Stimulated activated effector memory CD8-positive, alpha-beta T cell treated with anti-CD3 and anti-CD28 coated beads, Interleukin-12 subunit alpha, Interleukin-12 subunit beta, amount 100 ng/mL, for 72 hours (primary cell): ENCODE measurements around the gene COX19.

Experiments used
- ATAC-seq: fragments of 150-1000 bp; cut with Tn5 transposase; 2 replicates; pipeline ENCODE4 v1.10.0; 2021
- DNase-seq, 2 donors: peaks; one replicate each; pipeline ENCODE4 v3.0.0; 2021 to 2022; ENCODE audit warnings: low spot score in 2 of 2
- H3K27ac Mint-ChIP-seq: one replicate; pipeline ENCODE4 v1.8.0; 2022; ENCODE audit warnings: mild to moderate bottlenecking, mixed read lengths
- H3K36me3 Mint-ChIP-seq: one replicate; pipeline ENCODE4 v1.8.0; 2022; ENCODE audit warnings: mild to moderate bottlenecking, mixed read lengths
- H3K4me1 Mint-ChIP-seq: one replicate; pipeline ENCODE4 v1.8.0; 2022; ENCODE audit warnings: mixed read lengths
- H3K4me3 Mint-ChIP-seq: one replicate; pipeline ENCODE4 v1.8.0; 2022; ENCODE audit warnings: mild to moderate bottlenecking, mixed read lengths
- H3K9me3 Mint-ChIP-seq: one replicate; pipeline ENCODE4 v1.8.0; 2022; ENCODE audit warnings: mixed read lengths

The COX19 gene

DNA sequence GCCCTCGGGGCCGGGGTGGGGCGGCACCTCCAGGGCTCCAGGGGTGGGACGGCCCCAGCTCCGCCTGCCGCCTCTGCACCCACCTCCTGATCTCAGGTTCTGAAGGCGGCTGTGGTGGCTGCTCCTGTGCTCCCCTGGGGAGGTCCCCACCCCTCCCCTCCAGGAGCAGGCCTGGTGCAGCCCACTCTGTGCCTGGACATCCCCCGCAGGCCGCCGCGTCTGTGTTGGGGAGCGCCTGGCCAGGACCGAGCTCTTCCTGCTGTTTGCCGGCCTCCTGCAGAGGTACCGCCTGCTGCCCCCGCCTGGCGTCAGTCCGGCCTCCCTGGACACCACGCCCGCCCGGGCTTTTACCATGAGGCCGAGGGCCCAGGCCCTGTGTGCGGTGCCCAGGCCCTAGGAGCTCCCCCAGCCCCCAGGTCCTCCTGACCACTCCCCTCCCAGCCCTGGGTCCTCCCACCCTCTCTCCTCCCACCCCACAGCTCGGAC lies 13.1 kb upstream of the COX19 start:
- no peaks in the 10 kb centered on the region for H3K9me3 Mint-ChIP-seq
- ATAC-seq (no peak), DNase-seq (no peak)
- H3K27ac Mint-ChIP-seq: no peak overlapping the region
- no peaks in the 10 kb centered on the region for H3K36me3 Mint-ChIP-seq
- no peak overlapping the region for H3K4me3 Mint-ChIP-seq
- H3K4me1 Mint-ChIP-seq: peaks cover 8% of the 10 kb centered on the region

DNA sequence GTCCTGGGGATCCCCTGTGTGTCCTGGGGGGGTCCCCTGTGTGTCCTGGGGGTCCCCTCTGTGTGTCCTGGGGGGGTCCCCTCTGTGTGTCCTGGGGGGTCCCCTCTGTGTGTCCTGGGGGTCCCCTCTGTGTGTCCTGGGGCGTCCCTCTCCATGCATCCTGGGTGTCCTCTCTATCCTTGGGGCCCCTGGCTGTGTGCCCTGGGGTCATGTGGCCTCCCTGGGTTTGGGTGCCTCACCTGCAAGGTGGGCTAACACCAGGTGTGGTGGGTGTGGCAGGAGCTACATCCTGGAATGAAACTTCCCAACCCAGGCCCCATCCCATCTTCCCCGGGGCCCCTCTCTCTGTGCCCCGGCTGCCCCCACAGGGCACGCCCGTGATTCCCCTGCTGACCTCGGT lies 12.6 kb upstream of the COX19 start:
- no peaks in the 10 kb centered on the region for H3K9me3 Mint-ChIP-seq
- no peak for ATAC-seq
- H3K36me3 Mint-ChIP-seq: no peaks in the 10 kb centered on the region
- H3K4me3 Mint-ChIP-seq: no peak overlapping the region
- H3K4me1 Mint-ChIP-seq: peaks cover 2% of the 10 kb centered on the region
- no peak overlapping the region for H3K27ac Mint-ChIP-seq
- DNase-seq: no peak

DNA sequence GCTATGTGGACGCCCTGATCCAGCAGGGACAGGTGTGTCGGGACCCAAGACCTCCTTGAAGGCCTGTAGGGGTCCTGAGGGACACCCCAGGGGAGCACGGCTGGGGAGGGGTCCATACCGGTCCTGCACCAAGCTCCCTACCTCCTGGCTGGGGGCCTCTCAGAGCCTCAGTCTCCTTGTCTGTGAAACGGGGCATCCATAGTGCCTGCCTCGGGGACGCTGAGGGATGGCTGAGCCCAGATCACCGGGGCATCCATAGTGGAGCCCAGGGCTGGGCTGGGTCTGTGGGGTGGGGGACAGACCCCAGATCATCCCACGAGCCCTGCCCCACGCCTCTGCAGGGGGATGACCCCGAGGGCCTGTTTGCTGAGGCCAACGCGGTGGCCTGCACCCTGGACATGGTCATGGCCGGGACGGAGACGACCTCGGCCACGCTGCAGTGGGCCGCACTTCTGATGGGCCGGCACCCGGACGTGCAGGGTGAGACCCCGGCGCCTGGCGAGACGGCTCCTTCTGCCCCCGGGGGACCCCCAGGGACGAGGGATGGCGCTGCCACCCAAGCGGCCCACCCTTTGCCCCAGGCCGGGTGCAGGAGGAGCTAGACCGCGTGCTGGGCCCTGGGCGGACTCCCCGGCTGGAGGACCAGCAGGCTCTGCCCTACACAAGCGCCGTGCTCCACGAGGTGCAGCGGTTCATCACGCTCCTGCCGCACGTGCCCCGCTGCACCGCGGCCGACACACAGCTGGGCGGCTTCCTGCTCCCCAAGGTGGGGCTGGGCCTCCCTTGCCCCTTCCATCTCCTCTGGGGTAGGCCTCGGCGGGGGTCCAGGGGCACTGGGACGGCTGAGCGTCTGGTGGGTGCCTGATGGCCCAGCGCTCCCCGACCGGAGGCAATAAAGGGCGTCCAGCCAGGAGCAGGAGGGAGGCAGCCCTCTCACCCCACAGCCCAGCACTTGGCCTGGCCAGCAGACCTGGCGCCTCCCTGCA lies 11.7 kb upstream of the COX19 start:
- no peak for ATAC-seq
- Mint-ChIP-seq H3K4me3 (no peak overlapping the region), H3K27ac (no peak overlapping the region), H3K9me3 (no peaks in the 10 kb centered on the region), H3K36me3 (no peaks in the 10 kb centered on the region), H3K4me1 (no peaks in the 10 kb centered on the region)
- DNase-seq: no peak

DNA sequence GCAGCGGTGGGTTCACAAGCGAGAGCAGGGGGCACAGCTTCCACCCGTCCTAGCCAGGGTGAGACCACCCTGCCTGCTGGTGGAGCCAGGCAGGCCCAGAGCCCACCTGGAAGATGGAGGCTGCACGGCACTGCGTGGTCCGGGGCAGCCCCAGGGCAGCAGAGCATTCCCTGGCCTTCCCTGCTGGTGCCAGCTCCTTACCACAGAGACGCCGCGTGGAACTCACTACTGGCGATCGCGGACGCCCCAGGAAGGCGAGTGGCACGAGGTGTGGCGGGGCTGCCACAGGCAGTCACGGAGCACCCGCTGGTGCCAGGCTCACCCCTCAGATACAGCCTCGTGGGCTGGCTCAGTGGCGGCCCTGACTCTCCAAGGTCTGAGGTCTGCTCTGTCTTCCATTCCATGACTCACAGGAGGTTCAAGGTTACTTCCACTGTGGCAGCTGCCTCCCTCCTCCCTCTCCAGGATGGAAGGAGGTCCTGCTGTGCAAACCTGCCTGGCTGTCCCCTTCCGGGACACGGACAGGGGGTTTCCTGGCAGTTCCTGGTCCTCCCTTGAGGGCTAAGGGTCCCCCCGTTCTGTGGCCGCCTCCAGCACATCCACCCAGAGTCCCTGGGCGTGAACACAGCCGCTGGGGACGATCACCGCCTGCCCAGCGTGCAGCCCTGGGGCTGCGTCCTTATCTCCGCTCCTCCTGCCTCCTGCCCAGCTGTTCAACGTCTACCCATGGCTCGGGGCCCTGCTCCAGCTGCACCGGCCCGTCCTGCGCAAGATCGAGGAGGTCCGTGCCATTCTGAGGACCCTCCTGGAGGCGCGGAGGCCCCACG lies 10.8 kb upstream of the COX19 start:
- H3K36me3 Mint-ChIP-seq: no peaks in the 10 kb centered on the region
- H3K9me3 Mint-ChIP-seq: no peaks in the 10 kb centered on the region
- no peak overlapping the region for H3K4me3 Mint-ChIP-seq
- ATAC-seq (peak; percentile 8), DNase-seq (no peak)
- H3K4me1 Mint-ChIP-seq: no peaks in the 10 kb centered on the region
- no peak overlapping the region for H3K27ac Mint-ChIP-seq

DNA sequence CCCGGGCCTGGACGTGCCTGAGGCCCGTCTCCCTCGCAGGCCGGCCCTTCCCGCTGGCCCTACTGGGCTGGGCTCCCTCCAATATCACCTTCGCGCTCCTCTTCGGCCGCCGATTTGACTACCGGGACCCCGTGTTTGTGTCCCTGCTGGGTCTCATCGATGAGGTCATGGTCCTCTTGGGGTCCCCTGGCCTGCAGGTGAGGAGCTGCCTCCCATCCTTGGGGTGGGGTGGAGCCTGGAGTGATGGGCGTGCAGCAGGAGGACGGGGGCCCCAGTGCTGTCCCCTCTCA lies 9.7 kb upstream of the COX19 start:
- Mint-ChIP-seq H3K27ac (no peak overlapping the region), H3K4me1 (no peaks in the 10 kb centered on the region), H3K36me3 (no peaks in the 10 kb centered on the region), H3K9me3 (no peaks in the 10 kb centered on the region), H3K4me3 (no peak overlapping the region)
- DNase-seq (no peak), ATAC-seq (no peak)

DNA sequence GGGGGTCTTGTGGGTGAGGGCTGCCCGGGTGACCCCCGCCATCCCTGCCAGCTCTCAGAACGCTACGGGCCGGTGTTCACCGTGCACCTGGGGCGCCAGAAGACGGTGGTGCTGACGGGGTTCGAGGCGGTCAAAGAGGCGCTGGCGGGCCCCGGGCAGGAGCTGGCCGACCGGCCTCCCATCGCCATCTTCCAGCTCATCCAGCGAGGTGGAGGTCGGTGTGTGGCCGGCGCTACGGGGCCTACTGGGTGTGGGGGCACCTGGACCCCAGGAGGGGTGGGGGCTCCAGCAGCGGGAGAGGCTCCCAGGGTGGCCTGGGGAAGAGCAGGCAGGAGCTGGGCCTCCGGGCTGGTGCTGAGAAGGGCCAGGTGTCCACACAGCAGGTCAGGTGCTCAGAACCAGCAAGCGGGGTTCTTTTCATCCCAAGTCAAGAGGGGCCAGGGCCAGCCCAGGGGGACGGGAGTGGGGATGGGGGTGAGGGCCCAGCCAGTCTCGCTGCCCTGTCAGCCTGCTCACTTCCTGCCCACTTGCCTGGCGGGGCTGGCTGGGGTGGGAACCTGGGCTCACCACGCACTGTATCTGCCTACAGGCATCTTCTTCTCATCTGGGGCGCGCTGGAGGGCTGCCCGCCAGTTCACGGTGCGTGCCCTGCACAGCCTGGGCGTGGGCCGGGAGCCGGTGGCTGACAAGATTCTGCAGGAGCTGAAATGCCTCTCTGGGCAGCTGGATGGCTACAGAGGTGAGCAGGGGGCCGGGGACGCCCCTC lies 9.2 kb upstream of the COX19 start:
- Mint-ChIP-seq H3K36me3 (no peaks in the 10 kb centered on the region), H3K9me3 (no peaks in the 10 kb centered on the region), H3K4me3 (no peak overlapping the region), H3K4me1 (no peaks in the 10 kb centered on the region), H3K27ac (no peak overlapping the region)
- ATAC-seq (no peak), DNase-seq (no peak)

DNA sequence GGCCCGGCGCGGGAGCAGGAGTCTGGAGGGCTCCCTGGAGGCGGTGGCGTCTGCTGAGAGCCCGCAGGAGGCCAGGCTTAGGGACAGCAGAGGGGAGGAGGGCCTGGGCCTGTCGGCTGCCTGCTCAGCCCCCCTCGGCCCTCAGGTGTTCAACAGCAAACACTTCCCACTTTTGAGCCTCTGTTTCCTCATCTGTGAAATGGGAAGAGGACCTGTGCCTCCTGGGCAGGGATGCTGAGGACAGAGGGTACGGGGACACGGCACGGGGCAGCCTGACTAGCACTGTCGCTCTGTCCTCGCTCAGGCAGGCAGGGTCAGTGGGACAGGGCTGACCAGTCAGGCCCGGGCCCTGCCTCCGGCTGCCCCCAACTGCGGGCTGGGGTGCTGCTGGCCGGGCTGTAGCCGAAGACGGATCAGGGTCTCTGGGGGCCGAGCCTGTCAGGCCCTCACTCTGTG lies 8.3 kb upstream of the COX19 start:
- no peak overlapping the region for H3K4me3 Mint-ChIP-seq
- no peaks in the 10 kb centered on the region for H3K4me1 Mint-ChIP-seq
- H3K27ac Mint-ChIP-seq: no peak overlapping the region
- DNase-seq (no peak), ATAC-seq (no peak)
- no peaks in the 10 kb centered on the region for H3K36me3 Mint-ChIP-seq
- no peaks in the 10 kb centered on the region for H3K9me3 Mint-ChIP-seq

DNA sequence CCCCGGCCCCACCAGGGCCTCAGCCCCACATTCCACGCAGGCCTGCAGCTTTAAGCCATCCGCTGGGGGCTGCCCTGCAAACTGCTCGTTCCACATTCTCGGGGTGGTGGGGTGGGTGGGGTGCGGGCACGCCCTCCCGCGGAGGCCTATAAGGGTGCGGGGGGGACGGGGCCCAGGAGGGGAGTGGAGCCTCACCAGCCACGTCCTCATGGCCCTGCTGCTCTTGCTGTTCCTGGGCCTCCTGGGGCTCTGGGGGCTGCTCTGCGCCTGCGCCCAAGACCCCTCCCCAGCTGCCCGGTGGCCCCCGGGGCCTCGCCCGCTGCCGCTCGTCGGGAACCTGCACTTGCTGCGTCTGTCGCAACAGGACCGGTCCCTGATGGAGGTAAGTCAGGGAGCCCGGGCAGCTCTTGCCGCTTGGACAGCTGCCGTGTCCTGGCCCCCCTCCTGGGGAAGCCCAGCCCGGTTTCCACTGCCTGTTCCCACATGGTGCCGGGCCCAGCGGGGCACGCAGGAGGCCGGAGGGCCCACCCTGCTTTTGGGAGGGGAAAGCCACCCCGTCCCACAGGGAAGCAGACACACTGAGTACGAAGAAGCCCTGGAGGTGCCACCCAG lies 7.8 kb upstream of the COX19 start, which contains the start of gene CYP2W1:
CYP2W1 (plus strand) TSS at position 178 of the 612 bp plus-strand sequence; CDS start at position 209, 31 bp downstream.
- H3K9me3 Mint-ChIP-seq: no peaks in the 10 kb centered on the region
- H3K4me1 Mint-ChIP-seq: no peaks in the 10 kb centered on the region
- no peaks in the 10 kb centered on the region for H3K36me3 Mint-ChIP-seq
- no peak within 1 kb of the TSS for H3K4me3 Mint-ChIP-seq
- DNase-seq (no peak), ATAC-seq (no peak)
- H3K27ac Mint-ChIP-seq: no peak within 1 kb of the TSS

DNA sequence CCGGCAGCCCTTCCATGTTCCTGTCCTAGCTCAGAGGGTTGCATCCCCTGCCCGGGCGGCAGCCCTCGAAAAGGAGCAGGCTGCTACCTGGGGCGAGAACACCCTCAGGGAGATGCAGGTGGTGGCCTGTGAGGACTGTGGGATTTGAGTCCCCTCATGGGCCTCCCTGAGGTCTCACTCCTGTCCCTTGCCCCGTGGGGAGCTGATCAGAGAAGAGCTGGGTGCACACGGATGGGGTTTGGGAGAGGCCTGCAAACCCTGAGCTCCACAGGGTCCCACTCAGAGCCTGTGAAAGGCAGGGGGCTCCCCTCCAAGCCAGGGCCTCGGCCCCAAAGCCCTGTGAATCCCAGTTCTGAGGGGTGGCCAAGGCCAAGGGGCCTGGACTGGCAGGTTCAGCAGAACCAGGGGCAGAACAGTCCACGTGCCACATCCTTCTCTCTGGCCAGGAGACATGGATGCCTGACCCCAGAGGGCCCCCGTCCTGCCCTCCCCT lies 7.2 kb upstream of the COX19 start:
- DNase-seq (no peak), ATAC-seq (no peak)
- no peak overlapping the region for H3K27ac Mint-ChIP-seq
- no peak overlapping the region for H3K4me3 Mint-ChIP-seq
- H3K9me3 Mint-ChIP-seq: no peaks in the 10 kb centered on the region
- H3K36me3 Mint-ChIP-seq: no peaks in the 10 kb centered on the region
- H3K4me1 Mint-ChIP-seq: no peaks in the 10 kb centered on the region

DNA sequence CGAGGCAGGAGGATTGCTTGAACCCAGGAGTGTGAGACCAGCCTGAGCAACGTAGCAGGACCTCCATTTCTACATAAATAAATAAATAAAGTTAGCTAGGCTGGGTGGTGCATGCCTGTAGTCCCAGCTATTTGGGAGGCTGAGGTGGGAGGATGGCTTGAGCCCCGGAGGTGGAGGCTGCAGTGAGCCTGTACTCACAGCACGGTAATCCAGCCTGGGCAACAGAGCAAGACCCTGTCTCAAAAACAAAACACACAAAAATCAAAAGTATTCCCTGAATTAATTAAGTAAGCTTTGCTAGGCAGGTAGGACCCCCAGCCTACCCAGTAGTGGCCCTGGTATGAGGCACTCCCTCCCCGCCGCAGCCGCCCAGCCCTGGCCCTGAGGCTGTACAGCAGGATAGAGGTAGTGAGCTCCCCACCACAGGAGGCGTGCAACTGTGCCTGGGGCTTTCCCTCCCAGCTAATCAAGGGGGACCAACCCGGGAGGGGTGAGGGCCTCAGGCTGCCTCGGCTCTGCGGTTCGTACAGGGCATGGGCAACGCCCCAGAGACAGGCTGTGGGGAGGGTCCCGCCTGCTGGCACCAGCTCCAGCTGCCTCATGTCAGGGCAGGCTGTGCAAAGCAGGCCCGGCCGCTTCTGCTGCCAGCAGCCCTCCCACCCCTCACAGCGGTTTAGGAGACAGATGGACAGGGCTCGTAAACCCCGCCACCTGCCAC lies 6.6 kb upstream of the COX19 start:
- Mint-ChIP-seq H3K27ac (no peak overlapping the region), H3K4me3 (no peak overlapping the region), H3K36me3 (no peaks in the 10 kb centered on the region), H3K4me1 (no peaks in the 10 kb centered on the region), H3K9me3 (no peaks in the 10 kb centered on the region)
- no peak for DNase-seq
- ATAC-seq: no peak

DNA sequence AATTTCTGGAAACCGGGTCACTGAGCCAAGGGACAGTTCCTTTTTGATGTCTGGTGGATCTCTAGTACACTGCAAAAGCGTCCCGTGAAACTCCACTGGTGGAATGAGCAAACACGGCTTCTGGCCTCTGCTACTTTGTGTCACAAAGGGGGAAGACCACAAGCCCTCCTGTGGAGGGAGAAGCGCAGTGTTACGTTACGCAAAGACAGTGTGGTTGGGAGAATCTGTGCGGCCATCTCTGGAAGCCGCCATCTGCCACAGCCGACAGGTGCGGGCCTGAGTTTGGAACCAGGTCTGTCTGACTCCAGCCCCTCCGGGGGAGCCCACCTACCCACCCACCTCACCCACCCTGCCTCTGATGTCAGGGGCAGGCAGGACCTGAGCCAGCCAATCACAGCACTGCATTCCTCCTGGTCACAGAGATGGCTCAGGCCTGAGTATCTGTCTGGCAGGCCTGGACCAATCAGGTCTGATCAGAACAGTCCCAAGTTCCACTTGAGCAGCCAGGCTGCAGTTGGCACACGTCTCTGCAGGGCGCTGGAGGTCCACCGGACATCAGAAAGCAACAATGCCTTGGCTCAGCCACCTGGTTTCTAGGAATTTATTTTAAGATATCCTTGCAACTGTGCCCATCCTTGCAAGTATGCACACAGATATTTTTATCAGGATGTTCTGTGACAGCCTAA lies 4.7 kb upstream of the COX19 start:
- Mint-ChIP-seq H3K36me3 (peaks cover under 1% of the 10 kb centered on the region), H3K27ac (no peak overlapping the region)
- no peak for ATAC-seq

DNA sequence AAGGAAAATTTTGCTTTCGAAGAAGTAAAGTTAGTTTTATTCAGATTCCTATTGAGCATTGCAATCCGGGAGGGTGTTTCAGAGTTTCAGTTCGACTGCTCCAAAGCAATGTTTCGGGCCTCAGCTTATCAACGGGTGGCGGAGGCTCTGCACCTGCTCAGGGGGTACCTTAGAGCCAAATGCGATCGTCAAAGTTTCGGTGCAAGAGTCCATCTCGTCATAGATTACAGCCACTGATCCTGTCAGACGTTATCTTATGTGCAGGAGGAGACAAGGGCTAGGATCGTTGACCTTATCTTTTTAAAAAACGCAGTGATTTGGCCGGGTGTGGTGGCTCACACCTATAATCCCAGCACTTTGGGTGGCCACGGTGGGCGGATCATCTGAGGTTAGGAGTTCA lies 3.8 kb upstream of the COX19 start:
- H3K9me3 Mint-ChIP-seq: no peaks in the 10 kb centered on the region

More for the DNA sequence above, 4.7 kb upstream of the COX19 start:
- Mint-ChIP-seq H3K9me3 (no peaks in the 10 kb centered on the region), H3K4me1 (no peaks in the 10 kb centered on the region), H3K4me3 (no peak overlapping the region)
- no peak for DNase-seq

DNA sequence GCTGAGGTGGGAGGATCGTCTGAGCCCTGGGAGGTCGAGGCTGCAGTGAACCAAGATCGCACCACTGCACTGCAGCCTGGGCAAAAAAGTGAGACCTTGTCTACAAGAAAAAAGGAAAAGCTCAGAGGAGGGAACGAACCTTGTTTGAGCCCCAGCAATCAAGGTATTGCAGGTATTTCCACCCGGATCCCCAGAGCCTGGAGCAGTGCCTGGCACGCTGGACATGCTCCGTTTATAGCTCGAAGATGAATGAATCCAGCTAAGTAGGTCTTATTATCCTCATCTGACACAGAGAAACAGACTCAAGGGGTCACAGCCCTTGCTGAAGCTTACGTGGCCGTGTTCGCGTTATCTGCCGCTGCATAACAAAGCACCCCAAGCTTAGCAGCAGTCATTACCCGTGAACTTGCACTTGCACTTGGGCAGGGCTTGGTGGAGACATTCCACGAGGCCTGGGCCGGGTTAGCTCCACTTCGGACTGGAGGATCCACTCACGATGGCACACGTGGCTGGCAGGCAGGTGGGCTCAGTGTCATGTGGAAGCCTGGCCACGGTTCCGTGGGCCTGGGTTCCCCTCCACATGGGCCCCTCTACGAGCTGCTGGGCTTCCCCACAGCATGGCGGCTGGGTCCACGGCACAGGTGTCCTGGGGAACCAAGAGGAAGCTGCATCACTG lies 3.2 kb upstream of the COX19 start:
- Mint-ChIP-seq H3K27ac (no peak overlapping the region), H3K4me3 (no peak overlapping the region), H3K36me3 (peaks cover 14% of the 10 kb centered on the region), H3K9me3 (no peaks in the 10 kb centered on the region), H3K4me1 (no peaks in the 10 kb centered on the region)
- no peak for DNase-seq
- ATAC-seq: no peak

More for the DNA sequence above, 3.8 kb upstream of the COX19 start:
- H3K27ac Mint-ChIP-seq: no peak overlapping the region
- peaks cover 8% of the 10 kb centered on the region for H3K36me3 Mint-ChIP-seq
- H3K4me1 Mint-ChIP-seq: no peaks in the 10 kb centered on the region
- DNase-seq (no peak), ATAC-seq (no peak)
- H3K4me3 Mint-ChIP-seq: no peak overlapping the region
